ENCODE data around the gene POLR2I.
A peak's percentile ranks its signal among the peaks of the same experiment; 100 is the strongest.

The POLR2I gene

DNA sequence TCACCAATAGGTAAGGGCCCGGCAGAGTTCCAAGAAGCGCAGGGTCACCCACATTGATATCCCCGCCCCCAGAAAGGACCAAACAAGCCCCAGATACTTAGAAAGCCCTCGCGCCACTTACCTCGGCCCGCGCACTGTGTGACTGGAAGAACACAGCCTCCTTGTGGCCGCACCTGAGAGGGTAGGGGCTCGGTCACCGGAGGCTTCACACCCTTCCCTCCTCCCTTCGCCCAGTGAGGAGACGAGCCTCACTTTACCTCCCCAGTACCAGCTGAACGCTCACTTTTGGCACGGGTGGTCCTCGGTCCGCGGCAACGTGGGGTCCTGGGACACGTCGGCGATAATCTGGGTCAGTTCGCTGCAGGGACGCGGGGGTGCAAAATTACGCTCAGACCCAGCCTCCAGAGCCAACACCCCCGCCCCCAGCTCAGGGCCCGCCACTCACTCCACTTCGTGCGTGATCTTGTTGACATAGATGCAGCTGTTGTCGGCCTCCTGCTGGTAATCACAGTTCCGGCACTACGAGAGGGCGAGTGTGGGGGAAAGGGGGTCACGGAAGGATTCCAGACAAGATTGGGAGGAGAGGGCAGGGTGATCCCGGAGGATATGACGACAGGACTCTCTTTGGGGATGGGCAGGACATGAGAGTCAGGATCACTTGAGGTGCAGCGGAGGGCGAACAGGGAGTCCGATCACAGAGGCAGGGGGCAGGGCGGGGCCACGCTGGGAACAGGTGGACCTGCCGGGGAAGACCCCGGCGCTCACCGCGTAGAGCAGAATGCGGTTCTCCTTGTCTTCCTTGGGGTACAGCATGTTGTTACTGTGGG, 568 bp downstream of the POLR2I start (continued):
- no peak for TF ChIP-seq ZNF654 (tag by site-specific recombination; IDR thresholded peaks at IDR 0.05; ENCODE audit: low read depth)
- TF ChIP-seq ZNF610 (tag by site-specific recombination; IDR thresholded peaks at IDR 0.05; ENCODE audit: borderline replicate concordance), result no peak
- no peak for TF ChIP-seq WT1 (tag by site-specific recombination; IDR thresholded peaks at IDR 0.05)
- TF ChIP-seq ZNF830 (tag by site-specific recombination; IDR thresholded peaks at IDR 0.05; ENCODE audit: low read depth), result no peak
- TF ChIP-seq ZNF350 (tag by site-specific recombination; IDR thresholded peaks at IDR 0.05), result no peak
- TF ChIP-seq ZNF248 (tag by site-specific recombination; IDR thresholded peaks at IDR 0.05), result no peak
- no peak for TF ChIP-seq ZBTB44 (tag by site-specific recombination; IDR thresholded peaks at IDR 0.05)
- no peak; the same call in 1 of the 2 replicates for TF ChIP-seq ZNF658 (tag by site-specific recombination; IDR thresholded peaks at IDR 0.05)
- TF ChIP-seq BCL11A (tag by site-specific recombination; IDR thresholded peaks at IDR 0.05; ENCODE audit: low read depth), result no peak
- TF ChIP-seq, protein P1, sequence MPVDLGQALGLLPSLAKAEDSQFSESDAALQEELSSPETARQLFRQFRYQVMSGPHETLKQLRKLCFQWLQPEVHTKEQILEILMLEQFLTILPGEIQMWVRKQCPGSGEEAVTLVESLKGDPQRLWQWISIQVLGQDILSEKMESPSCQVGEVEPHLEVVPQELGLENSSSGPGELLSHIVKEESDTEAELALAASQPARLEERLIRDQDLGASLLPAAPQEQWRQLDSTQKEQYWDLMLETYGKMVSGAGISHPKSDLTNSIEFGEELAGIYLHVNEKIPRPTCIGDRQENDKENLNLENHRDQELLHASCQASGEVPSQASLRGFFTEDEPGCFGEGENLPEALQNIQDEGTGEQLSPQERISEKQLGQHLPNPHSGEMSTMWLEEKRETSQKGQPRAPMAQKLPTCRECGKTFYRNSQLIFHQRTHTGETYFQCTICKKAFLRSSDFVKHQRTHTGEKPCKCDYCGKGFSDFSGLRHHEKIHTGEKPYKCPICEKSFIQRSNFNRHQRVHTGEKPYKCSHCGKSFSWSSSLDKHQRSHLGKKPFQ (tag by site-specific recombination; IDR thresholded peaks at IDR 0.05), result no peak; the same call in 1 of the 2 replicates
- peak; percentile 59 for TF ChIP-seq ZNF341 (tag by site-specific recombination; IDR thresholded peaks at IDR 0.05; ENCODE audit: low read depth)
- TF ChIP-seq ZNF626 (tag by site-specific recombination; IDR thresholded peaks at IDR 0.05), result no peak
- no peak for TF ChIP-seq SALL2 (tag by site-specific recombination; IDR thresholded peaks at IDR 0.05; ENCODE audit: borderline replicate concordance)
- TF ChIP-seq ZBTB11 (tag by site-specific recombination; conservative IDR thresholded peaks at IDR 0.05; ENCODE audit: low read depth), result peak; percentile 53; the same call in 1 of the 2 replicates
- no peak for TF ChIP-seq ZNF16 (tag by site-specific recombination; IDR thresholded peaks at IDR 0.05; ENCODE audit: low read depth)
- TF ChIP-seq ZNF449 (tag by site-specific recombination; IDR thresholded peaks at IDR 0.05), result no peak
- no peak for TF ChIP-seq KLF8 (tag by site-specific recombination; IDR thresholded peaks at IDR 0.05)
- TF ChIP-seq ZNF138 (tag by site-specific recombination; IDR thresholded peaks at IDR 0.05; ENCODE audit: borderline replicate concordance), result no peak
- no peak for TF ChIP-seq KLF17 (tag by site-specific recombination; IDR thresholded peaks at IDR 0.05)
- 0 out of 2 replicates have a peak, but pooled peaks have one; percentile 38 for TF ChIP-seq ZNF391 (tag by site-specific recombination; IDR thresholded peaks at IDR 0.05; ENCODE audit: borderline replicate concordance, low read depth)
- no peak for TF ChIP-seq ZNF596 (tag by site-specific recombination; IDR thresholded peaks at IDR 0.05)
- no peak for TF ChIP-seq REPIN1 (tag by site-specific recombination; IDR thresholded peaks at IDR 0.05; ENCODE audit: low read depth)
- no peak for TF ChIP-seq TRIM28 (IDR thresholded peaks at IDR 0.05; ENCODE audit: borderline replicate concordance, low read length)
- no peak for TF ChIP-seq ZNF677 (tag by site-specific recombination; IDR thresholded peaks at IDR 0.05)
- TF ChIP-seq ZBTB21 (tag by site-specific recombination; IDR thresholded peaks at IDR 0.05), result peak; percentile 70
- TF ChIP-seq, protein P2, sequence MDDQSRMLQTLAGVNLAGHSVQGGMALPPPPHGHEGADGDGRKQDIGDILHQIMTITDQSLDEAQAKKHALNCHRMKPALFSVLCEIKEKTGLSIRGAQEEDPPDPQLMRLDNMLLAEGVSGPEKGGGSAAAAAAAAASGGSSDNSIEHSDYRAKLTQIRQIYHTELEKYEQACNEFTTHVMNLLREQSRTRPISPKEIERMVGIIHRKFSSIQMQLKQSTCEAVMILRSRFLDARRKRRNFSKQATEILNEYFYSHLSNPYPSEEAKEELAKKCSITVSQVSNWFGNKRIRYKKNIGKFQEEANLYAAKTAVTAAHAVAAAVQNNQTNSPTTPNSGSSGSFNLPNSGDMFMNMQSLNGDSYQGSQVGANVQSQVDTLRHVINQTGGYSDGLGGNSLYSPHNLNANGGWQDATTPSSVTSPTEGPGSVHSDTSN (CRISPR knock-in tag; IDR thresholded peaks at IDR 0.05), result no peak
- peak; percentile 41; the same call in 1 of the 2 replicates for TF ChIP-seq GFI1B (tag by site-specific recombination; IDR thresholded peaks at IDR 0.05)
- no peak for TF ChIP-seq ZNF747 (tag by site-specific recombination; IDR thresholded peaks at IDR 0.05)
- no peak for TF ChIP-seq YY1 (tag by site-specific recombination; IDR thresholded peaks at IDR 0.05)
- TF ChIP-seq ZNF2 (tag by site-specific recombination; IDR thresholded peaks at IDR 0.05), result peak; percentile 100
